ENCODE results near the gene SARS1. TPM values are rescaled to one million over a fixed set of nuclear protein-coding genes. Genes with fewer than 3 reads are reported as not detected.

SARS1 gene
- total RNA-seq, 1 experiment from 2014 or later, result 158 TPM

GRCh38 chr1:109248797-109249629 is 35.3 kb downstream of the SARS1 start, which contains the start of gene CELSR2:
CELSR2 (plus strand) TSS chr1:109249539; CDS start chr1:109250080, 541 bp downstream.
- H3K9me2 ChIP-seq (replicated peaks; ENCODE audit: low read length), result no peaks in the 10 kb centered on the region
- H3K9me3 ChIP-seq (ENCODE audit: low read length), result no peaks in the 10 kb centered on the region
- H3K4me1 ChIP-seq (ENCODE audit: insufficient read depth, low read length), result peaks cover 8% of the 10 kb centered on the region; the same call in 1 of the 2 replicates
- TF ChIP-seq CTCF (conservative IDR thresholded peaks at IDR 0.05; ENCODE audit: low read depth, low read length) (no peak), EZH2 (IDR thresholded peaks at IDR 0.05; ENCODE audit: low read length, unreplicated experiment) (no peak), EZH2phosphoT487 (IDR thresholded peaks at IDR 0.05; ENCODE audit: borderline replicate concordance, low read length) (no peak)
- H3K27ac ChIP-seq (ENCODE audit: low read length), result no peak within 1 kb of the TSS
- ChIA-PET POLR2A (ENCODE audit: unreplicated experiment) (no interaction called here), CTCF (no interaction called here)
- H3K4me2 ChIP-seq (ENCODE audit: low read length), result peak within 1 kb of the TSS; percentile 83
- peak within 1 kb of the TSS; percentile 58 for H3K4me3 ChIP-seq (ENCODE audit: low read length)
- H3K36me3 ChIP-seq (ENCODE audit: low read depth, low read length), result no peaks in the 10 kb centered on the region
- no peaks in the 10 kb centered on the region for H4K20me1 ChIP-seq (ENCODE audit: low read length)
- no peaks in the 10 kb centered on the region for H3F3A ChIP-seq (ENCODE audit: low read length, unreplicated experiment)
- H3K9ac ChIP-seq (ENCODE audit: low read length), result no peak within 1 kb of the TSS
- no TSS peak for BruUV-seq (replicated peaks)
- no peaks in the 10 kb centered on the region for H3K79me2 ChIP-seq (ENCODE audit: low read length)
- H2AFZ ChIP-seq (ENCODE audit: low read length), result peak within 1 kb of the TSS; percentile 72
- no peaks in the 10 kb centered on the region for H3K27me3 ChIP-seq (ENCODE audit: low read length)
- ATAC-seq (peak; percentile 95), DNase-seq (peak; percentile 77)
- intact Hi-C loops (cut with micrococcal nuclease), result loop anchor here (1.0 kb wide), 1 partner anchor 8 kb away; no protein-coding TSS in a partner anchor

GRCh38 chr1:109249654-109250401 is 36.1 kb downstream of the SARS1 start:
- ATAC-seq (peak; percentile 49), DNase-seq (no peak)
- Histone ChIP-seq H3K4me1 (ENCODE audit: insufficient read depth, low read length) (peaks cover 8% of the 10 kb centered on the region; the same call in 1 of the 2 replicates), H3K27me3 (ENCODE audit: low read length) (no peaks in the 10 kb centered on the region), H2AFZ (ENCODE audit: low read length) (peak overlapping the region; percentile 35; the same call in 1 of the 2 replicates), H3K4me3 (ENCODE audit: low read length) (peak overlapping the region; percentile 58), H3K9me2 (replicated peaks; ENCODE audit: low read length) (no peaks in the 10 kb centered on the region), H3K4me2 (ENCODE audit: low read length) (peak overlapping the region; percentile 83), H3F3A (ENCODE audit: low read length, unreplicated experiment) (no peaks in the 10 kb centered on the region), H3K9ac (ENCODE audit: low read length) (no peak overlapping the region), H3K79me2 (ENCODE audit: low read length) (no peaks in the 10 kb centered on the region), H3K9me3 (ENCODE audit: low read length) (no peaks in the 10 kb centered on the region), H3K36me3 (ENCODE audit: low read depth, low read length) (no peaks in the 10 kb centered on the region), H3K27ac (ENCODE audit: low read length) (no peak overlapping the region), H4K20me1 (ENCODE audit: low read length) (no peaks in the 10 kb centered on the region)
- no TSS peak for BruUV-seq (replicated peaks)
- POLR2A ChIA-PET (ENCODE audit: unreplicated experiment), result no interaction called here
- intact Hi-C loops (cut with micrococcal nuclease), result loop anchor here (1.0 kb wide), 1 partner anchor 9 kb away; no protein-coding TSS in a partner anchor
- CTCF ChIA-PET, result no interaction called here
- no peak for TF ChIP-seq EZH2 (IDR thresholded peaks at IDR 0.05; ENCODE audit: low read length, unreplicated experiment)
- TF ChIP-seq CTCF (conservative IDR thresholded peaks at IDR 0.05; ENCODE audit: low read depth, low read length), result no peak
